Cerebellar nuclear complex (tissue), 1 donor: Measurements from ENCODE around the gene USP5.

Experiments
- DNase-seq, 2 experiments: peaks; one replicate each; lab custom pipeline; 2025; lab: John Stamatoyannopoulos, UW

USP5 gene

GRCh38 chr12:6840330-6840729 is 11.6 kb upstream of the USP5 start:
- no peak for DNase-seq

- DNase-seq, result no peak
Observed at GRCh38 chr12:6840761-6841515, 11.0 kb upstream of the USP5 start, which contains the start of gene GNB3. Gene GNB3 (plus strand): TSS chr12:6840925. CDS start chr12:6841288, 363 bp downstream.

GRCh38 chr12:6842075-6842474 is 9.9 kb upstream of the USP5 start:
- DNase-seq, result no peak

DNA sequence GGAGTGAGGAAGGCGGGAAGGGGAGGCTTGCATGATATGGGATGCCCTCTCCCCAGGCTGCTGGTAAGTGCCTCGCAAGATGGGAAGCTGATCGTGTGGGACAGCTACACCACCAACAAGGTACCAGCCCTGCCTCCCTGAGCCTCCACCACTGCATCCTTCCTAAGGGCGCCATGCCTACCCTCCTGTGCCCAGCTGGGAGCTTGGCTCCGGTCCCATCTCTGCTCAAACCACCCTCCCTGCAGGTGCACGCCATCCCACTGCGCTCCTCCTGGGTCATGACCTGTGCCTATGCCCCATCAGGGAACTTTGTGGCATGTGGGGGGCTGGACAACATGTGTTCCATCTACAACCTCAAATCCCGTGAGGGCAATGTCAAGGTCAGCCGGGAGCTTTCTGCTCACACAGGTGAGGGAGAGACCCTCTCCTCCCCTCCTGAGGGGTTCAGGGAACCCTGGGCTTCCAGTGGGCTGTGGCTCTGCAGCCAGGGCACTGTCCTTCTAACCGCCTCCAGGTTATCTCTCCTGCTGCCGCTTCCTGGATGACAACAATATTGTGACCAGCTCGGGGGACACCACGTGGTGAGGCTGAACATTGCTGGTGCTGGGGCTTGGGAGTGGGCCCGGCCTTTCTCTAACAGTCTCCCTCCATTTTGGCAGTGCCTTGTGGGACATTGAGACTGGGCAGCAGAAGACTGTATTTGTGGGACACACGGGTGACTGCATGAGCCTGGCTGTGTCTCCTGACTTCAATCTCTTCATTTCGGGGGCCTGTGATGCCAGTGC is 8.6 kb upstream of the USP5 start:
- DNase-seq, result no peak

GRCh38 chr12:6845395-6845794 is 6.6 kb upstream of the USP5 start:
- no peak for DNase-seq

DNA sequence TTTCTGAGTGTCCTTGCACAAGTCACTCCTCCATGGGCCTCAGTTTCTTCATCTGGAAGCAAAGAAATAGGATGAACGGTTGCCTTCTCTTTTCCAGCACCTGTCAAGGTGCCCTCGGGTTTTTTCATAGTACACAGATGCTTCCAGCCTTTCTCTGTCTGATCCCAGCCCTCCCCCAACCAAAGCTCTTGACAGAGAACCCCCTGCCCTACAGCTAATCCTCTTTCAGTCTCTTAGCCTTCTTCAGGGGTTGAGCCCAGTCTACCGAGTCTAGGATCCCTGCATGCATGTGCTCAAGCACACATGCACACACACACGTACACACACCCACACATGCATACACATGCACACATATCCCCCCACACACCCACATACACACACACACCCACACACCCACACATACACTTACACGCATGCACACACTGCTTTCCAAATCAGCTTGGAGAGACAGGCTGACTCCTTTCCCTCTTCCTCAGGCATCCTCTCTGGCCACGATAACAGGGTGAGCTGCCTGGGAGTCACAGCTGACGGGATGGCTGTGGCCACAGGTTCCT is 5.6 kb upstream of the USP5 start:
- no peak for DNase-seq

GRCh38 chr12:6847676-6848075 is 4.3 kb upstream of the USP5 start:
- DNase-seq, result no peak

DNA sequence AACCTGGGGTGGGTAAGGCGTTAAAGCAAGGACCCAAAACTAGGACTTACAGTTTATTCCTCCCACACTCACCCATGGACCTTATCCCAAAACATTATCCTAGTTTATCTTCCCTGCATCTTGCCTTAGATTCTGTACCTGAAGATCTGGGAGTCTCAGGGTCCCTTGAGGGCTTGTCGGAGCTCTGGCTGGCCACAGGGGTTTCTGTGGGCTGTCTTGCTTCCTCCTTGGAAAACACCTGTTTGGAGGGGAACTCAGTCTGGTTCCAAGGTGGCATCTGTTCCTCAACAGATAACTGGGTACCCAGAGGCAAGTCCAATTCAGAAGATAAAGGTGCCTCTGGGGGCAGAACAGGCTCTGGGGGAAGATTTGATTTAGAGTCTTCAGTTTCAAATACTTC is 2.5 kb upstream of the USP5 start:
- DNase-seq, result no peak

- DNase-seq, result no peak
Observed at GRCh38 chr12:6849976-6850560, 1.9 kb upstream of the USP5 start.

- DNase-seq, result no peak
Observed at GRCh38 chr12:6850796-6851152, 1.2 kb upstream of the USP5 start.

DNA sequence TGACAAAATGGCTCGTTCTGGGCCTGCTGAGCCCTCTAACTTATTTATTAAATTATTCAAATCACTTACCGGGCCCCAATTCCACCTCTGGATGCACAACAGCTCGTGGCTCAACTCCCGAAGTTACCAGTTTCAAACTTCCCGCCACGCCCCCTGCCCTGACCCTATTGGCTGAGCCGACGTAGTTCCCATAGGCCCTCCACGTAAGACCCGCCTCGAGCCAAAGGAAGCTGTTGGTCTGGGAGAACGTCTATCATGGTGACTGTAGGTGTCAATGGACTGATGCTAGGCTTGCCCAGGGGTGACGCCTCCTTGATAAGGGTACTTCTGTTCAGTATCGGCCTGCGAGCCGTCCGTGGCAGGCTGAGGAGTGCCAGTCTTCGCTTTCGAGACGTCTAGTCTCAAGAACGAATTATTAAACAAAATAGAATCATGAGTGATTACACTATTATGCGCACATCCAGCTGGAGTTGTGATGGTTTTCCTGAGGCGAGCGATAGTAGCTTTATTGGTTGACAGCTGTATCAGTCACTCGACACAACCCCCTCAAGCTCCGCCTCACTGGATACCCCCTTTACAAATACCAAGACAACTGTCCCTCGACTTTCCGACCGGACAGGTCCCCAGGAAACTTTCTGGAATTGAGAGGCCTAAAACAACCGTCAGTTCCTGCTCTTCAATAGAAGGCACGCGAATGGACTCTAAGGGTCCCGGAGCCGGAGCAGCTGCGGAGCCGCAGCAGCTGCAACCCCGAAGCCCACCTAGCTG is 613 bp upstream of the USP5 start, which contains the start of gene CDCA3:
TSS of gene CDCA3 (minus strand) at position 134 of the 768 bp plus-strand sequence. CDS start 334 bp downstream, outside the sequence.
- peak; percentile 91 to 95 for DNase-seq

GRCh38 chr12:6852651-6853354 is 853 bp downstream of the USP5 start:
- DNase-seq, result no peak

- no peak for DNase-seq
Observed at GRCh38 chr12:6853626-6854025, 1.7 kb downstream of the USP5 start.

DNA sequence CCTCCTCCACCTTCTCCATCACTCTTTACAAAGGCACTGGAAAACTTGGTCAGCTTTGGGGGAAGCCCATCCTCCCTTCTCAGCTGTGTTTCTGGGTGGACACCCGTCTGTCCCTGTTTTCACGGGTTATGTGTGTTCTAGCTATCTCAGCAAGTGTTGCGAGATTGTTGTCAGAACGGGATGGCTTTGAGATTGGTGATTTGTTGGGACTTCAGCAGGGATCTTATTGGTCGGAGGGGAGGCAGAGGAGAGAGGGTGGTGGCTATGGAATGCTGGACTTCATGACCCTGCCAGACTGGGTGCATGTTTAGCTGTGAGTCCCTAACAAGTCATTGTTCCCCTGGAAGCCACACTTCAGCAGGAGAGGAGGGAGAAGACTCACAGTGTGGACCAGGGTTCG is 2.1 kb downstream of the USP5 start:
- no peak for DNase-seq

GRCh38 chr12:6855322-6855721 is 3.4 kb downstream of the USP5 start:
- no peak for DNase-seq

DNA sequence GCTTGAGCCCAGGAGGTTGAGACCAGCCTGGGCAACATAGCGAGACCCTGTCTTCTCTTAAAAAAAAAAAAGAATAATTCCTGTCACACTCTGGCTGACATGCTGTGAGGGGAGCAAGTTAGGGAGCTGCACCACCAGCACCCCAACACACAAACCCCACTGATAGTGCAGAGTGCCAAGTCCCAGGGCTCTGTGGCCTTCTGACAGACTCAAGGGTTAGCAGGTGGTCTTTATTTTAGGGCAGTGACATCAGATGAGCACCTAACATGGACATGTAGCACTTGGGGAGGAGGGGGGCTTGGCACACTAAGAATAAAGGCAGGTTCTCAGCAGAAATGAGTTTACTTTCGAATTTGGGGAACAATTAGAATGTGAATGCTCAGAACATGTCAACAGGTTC is 6.8 kb downstream of the USP5 start:
- DNase-seq, result no peak

GRCh38 chr12:6860116-6860515 is 8.2 kb downstream of the USP5 start:
- no peak for DNase-seq

- DNase-seq, result no peak
Observed at GRCh38 chr12:6860942-6861341, 9.0 kb downstream of the USP5 start.

DNA sequence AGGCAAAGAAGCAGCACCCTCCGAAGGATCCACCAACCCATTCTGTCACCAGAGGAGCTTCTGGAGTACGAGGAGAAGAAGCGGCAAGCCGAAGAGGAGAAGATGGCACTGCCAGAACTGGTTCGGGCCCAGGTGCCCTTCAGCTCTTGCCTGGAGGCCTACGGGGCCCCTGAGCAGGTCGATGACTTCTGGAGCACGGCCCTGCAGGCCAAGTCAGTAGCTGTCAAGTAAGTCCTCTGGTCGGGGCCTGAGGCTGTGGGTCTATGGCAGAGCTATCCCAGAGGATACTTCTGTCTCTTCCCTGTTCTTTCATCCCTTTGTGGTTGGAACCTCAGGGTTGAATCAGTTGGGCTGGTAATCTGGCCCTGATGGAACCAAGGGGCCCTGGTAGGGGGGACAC is 9.4 kb downstream of the USP5 start:
- no peak for DNase-seq

DNA sequence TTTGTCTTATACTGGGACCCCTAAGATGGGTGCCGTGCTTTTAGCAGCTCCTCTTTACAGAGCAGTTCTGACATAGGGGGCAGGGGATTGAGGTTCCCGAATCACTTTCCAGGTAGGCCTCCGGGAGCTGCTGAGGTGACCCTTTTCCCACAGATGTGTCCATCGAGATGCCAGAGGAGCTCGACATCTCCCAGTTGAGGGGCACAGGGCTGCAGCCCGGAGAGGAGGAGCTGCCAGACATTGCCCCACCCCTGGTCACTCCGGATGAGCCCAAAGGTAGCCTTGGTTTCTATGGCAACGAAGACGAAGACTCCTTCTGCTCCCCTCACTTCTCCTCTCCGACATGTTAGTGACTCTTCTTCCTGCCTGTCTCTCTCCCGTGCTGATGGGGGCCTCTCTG is 11.1 kb downstream of the USP5 start:
- DNase-seq, result no peak
